Measurements from ENCODE around the gene RAP2B. TPM values are rescaled to one million over a fixed set of nuclear protein-coding genes. Genes with fewer than 3 reads are reported as not detected.

The RAP2B gene
- total and polyA plus RNA-seq, 2 donors (not counting 3 experiments of a cell fraction or from before 2014, with no cell fraction given), result 8.3 to 27.5 TPM

DNA sequence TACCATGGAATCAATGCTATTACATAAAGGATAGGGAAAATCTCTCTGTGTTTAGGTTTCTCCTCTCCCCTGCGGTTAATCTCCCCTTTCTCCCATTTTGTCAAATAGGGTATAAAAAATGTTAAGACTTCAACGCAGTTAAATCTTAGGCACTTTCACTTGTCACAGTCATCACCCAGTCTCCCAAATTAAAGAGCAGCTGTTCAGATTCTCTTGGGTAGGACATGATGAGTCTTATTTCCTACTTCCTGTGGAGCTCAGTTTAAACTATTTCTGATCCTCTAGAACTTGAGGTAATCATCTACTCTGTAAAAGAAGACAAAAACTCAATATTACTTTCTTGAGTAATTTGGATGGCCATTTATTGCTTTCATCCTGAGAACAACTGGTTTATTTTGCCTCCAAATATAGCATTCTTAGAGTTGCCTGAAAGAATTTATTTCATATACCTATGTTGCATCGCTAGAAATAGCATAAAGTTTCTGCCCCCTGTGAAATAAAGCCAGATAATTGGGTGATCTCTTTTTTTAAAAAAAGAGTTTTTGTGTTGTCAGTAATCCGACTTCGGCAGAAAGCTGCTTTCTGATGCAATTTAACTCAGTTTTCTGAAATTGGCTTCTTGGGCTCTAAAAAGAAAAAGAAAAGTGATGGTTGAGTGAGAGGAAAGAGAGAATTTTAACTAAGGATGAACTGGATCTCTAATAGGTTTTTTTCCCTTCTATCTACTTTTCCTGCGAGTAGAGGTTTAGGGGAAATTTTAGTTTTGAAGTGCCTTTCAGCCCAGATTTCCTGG, 20.7 kb downstream of the RAP2B start:
- dilution Hi-C loops (cut with MboI; ENCODE audit: extremely low pct_ligation_motif_present, low sequenced_read_pairs), result no loop called here
- Histone ChIP-seq H3K4me2 (ENCODE audit: insufficient read depth, low read length) (no peak overlapping the region), H3K9ac (replicated peaks; ENCODE audit: extremely low read depth, insufficient read depth, low read length) (no peak overlapping the region), H3K27ac (ENCODE audit: insufficient read depth, low read depth, low read length) (no peak overlapping the region), H3K36me3 (ENCODE audit: control insufficient read depth in 2 of 2, extremely low read depth in 1 of 2, insufficient read depth in 2 of 2, low read length in 2 of 2) (no peaks in the 10 kb centered on the region), H3K27me3 (ENCODE audit: control insufficient read depth in 2 of 2, insufficient read depth in 2 of 2, low read length in 2 of 2) (no peaks in the 10 kb centered on the region), H3K4me3 (replicated peaks in 1 of 3; ENCODE audit: insufficient read depth in 1 of 3, low read depth in 1 of 3, low read length in 3 of 3) (no peak overlapping the region), H3K9me3 (replicated peaks; ENCODE audit: control insufficient read depth, insufficient read depth, low read length) (no peaks in the 10 kb centered on the region), H4K20me1 (replicated peaks; ENCODE audit: control insufficient read depth, extremely low read depth, insufficient read depth, low read length) (no peaks in the 10 kb centered on the region), H3K9me1 (replicated peaks; ENCODE audit: control insufficient read depth, extremely low read depth, insufficient read depth, low read length) (no peaks in the 10 kb centered on the region), H3K4me1 (ENCODE audit: control insufficient read depth, extremely low read depth, insufficient read depth, low read length) (peaks cover 8% of the 10 kb centered on the region), H2AFZ (ENCODE audit: low read depth, low read length) (peak overlapping the region; percentile 45), H3K79me2 (ENCODE audit: control insufficient read depth, insufficient read depth, low read length) (no peaks in the 10 kb centered on the region)
- POLR2A ChIA-PET, result no interaction called here
- FAIRE-seq (peak; percentile 84), DNase-seq (ENCODE audit: low read depth, low spot score) (no peak)
- intact Hi-C loops (cut with micrococcal nuclease), result no loop called here
- CTCF ChIA-PET, result interaction anchor here (0.9 to 1.4 kb wide), 2 partner anchors 39 to 140 kb away, joined by 3 to 4 read pairs; no protein-coding TSS in a partner anchor
- no TSS peak for BruUV-seq (replicated peaks)
- TF ChIP-seq, protein P1, sequence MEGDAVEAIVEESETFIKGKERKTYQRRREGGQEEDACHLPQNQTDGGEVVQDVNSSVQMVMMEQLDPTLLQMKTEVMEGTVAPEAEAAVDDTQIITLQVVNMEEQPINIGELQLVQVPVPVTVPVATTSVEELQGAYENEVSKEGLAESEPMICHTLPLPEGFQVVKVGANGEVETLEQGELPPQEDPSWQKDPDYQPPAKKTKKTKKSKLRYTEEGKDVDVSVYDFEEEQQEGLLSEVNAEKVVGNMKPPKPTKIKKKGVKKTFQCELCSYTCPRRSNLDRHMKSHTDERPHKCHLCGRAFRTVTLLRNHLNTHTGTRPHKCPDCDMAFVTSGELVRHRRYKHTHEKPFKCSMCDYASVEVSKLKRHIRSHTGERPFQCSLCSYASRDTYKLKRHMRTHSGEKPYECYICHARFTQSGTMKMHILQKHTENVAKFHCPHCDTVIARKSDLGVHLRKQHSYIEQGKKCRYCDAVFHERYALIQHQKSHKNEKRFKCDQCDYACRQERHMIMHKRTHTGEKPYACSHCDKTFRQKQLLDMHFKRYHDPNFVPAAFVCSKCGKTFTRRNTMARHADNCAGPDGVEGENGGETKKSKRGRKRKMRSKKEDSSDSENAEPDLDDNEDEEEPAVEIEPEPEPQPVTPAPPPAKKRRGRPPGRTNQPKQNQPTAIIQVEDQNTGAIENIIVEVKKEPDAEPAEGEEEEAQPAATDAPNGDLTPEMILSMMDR (IDR thresholded peaks at IDR 0.05; ENCODE audit: extremely low read depth in 1 of 2, insufficient read depth in 1 of 2, low read depth in 1 of 2, low read length in 2 of 2), result no peak
- no peak for TF ChIP-seq POLR2AphosphoS5 (IDR thresholded peaks at IDR 0.05; ENCODE audit: insufficient read depth, low read depth, low read length)
- TF ChIP-seq, protein P2, sequence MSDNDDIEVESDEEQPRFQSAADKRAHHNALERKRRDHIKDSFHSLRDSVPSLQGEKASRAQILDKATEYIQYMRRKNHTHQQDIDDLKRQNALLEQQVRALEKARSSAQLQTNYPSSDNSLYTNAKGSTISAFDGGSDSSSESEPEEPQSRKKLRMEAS (IDR thresholded peaks at IDR 0.05; ENCODE audit: insufficient read depth, insufficient read length), result no peak
- peak; percentile 34 for TF ChIP-seq FOS (IDR thresholded peaks at IDR 0.05; ENCODE audit: borderline replicate concordance, insufficient read depth, low read length)
- no peak for TF ChIP-seq POLR2A (IDR thresholded peaks at IDR 0.05; ENCODE audit: low read depth, low read length)

Measured in endothelial cell of umbilical vein (primary cell).